ENCODE data around the gene APOBEC3A. TPM values are rescaled to one million over a fixed set of nuclear protein-coding genes. Genes with fewer than 3 reads are reported as not detected.

The APOBEC3A gene
- total RNA-seq, 1 donor from 2014 or later: not detected

DNA sequence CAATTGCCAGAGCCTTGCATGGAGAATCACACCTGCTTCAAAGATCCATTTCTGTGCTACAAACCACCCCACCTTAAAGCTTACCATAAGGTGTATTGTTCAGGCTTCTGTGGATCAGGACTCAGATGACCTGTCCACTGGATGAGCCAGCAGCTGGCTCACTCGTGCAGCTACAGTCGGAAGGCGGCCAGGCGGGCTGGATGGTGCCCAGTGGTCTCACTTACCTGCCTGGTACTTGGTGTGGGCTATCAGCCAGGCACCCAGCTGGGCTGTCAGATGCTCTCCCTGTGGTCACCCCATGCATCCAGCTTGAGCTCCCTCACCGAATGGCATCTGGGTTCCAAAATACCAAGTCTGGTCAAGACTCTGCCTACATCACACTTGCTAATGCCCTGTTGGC, 13.8 kb downstream of the APOBEC3A start:
- Mint-ChIP-seq H3K27ac (ENCODE audit: unreplicated experiment) (no peak overlapping the region), H3K27me3 (ENCODE audit: unreplicated experiment) (peaks cover 8% of the 10 kb centered on the region), H3K9me3 (ENCODE audit: unreplicated experiment) (no peaks in the 10 kb centered on the region), H3K4me3 (ENCODE audit: unreplicated experiment) (no peak overlapping the region), H3K36me3 (ENCODE audit: low read depth, unreplicated experiment) (no peaks in the 10 kb centered on the region), H3K4me1 (ENCODE audit: unreplicated experiment) (peaks cover 3% of the 10 kb centered on the region)
- TF ChIP-seq, protein P1, sequence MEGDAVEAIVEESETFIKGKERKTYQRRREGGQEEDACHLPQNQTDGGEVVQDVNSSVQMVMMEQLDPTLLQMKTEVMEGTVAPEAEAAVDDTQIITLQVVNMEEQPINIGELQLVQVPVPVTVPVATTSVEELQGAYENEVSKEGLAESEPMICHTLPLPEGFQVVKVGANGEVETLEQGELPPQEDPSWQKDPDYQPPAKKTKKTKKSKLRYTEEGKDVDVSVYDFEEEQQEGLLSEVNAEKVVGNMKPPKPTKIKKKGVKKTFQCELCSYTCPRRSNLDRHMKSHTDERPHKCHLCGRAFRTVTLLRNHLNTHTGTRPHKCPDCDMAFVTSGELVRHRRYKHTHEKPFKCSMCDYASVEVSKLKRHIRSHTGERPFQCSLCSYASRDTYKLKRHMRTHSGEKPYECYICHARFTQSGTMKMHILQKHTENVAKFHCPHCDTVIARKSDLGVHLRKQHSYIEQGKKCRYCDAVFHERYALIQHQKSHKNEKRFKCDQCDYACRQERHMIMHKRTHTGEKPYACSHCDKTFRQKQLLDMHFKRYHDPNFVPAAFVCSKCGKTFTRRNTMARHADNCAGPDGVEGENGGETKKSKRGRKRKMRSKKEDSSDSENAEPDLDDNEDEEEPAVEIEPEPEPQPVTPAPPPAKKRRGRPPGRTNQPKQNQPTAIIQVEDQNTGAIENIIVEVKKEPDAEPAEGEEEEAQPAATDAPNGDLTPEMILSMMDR (IDR thresholded peaks at IDR 0.05; ENCODE audit: unreplicated experiment): no peak
- DNase-seq (ENCODE audit: low spot score): no peak

DNA sequence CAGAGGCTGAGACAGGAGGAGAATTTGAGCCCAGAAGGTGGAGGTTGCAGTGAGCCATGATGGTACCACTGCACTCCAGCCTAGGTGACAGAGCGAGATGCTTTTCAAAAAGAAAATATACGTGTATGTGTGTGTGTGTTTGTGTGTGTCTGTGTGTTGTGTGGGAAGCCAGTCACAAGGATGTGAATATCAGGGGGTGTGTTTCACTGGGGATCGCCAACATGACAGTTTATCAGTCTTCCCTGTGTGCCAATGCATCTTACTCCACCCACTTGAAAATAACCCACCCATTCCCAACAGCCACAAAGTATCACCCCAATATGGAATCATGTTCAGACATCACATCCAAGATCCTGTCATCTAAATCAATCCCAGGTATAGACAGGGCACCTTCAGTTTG, 14.4 kb downstream of the APOBEC3A start:
- Mint-ChIP-seq H3K36me3 (ENCODE audit: low read depth, unreplicated experiment) (no peaks in the 10 kb centered on the region), H3K27me3 (ENCODE audit: unreplicated experiment) (peaks cover 8% of the 10 kb centered on the region), H3K27ac (ENCODE audit: unreplicated experiment) (no peak overlapping the region), H3K9me3 (ENCODE audit: unreplicated experiment) (no peaks in the 10 kb centered on the region), H3K4me3 (ENCODE audit: unreplicated experiment) (no peak overlapping the region), H3K4me1 (ENCODE audit: unreplicated experiment) (peaks cover 3% of the 10 kb centered on the region)
- TF ChIP-seq, protein P1 (IDR thresholded peaks at IDR 0.05; ENCODE audit: unreplicated experiment): no peak
- DNase-seq (ENCODE audit: low spot score): no peak

DNA sequence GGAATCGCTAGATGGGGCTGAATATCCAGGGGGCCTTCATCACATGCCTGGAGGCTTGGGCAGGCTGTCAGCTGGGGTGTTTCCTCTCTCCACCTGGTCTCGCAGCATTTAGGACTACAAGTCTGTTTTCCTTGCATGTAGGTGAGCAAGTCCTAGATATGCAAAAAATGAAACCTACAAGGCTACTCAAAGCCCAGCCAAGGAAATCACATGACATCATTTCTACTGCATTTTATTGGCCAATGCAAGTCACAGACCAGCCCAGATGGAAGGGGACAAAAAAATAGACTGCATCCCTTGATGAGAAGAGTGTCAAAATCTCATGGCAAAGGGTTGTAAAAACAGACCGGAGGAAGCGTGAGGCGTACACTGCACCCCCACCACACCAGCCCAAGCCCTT, 15.1 kb downstream of the APOBEC3A start:
- no peak overlapping the region for H3K27ac Mint-ChIP-seq (ENCODE audit: unreplicated experiment)
- no peak overlapping the region for H3K4me3 Mint-ChIP-seq (ENCODE audit: unreplicated experiment)
- no peak for DNase-seq (ENCODE audit: low spot score)
- H3K4me1 Mint-ChIP-seq (ENCODE audit: unreplicated experiment): peaks cover 3% of the 10 kb centered on the region
- H3K27me3 Mint-ChIP-seq (ENCODE audit: unreplicated experiment): peaks cover 8% of the 10 kb centered on the region
- TF ChIP-seq, protein P1 (IDR thresholded peaks at IDR 0.05; ENCODE audit: unreplicated experiment): no peak
- no peaks in the 10 kb centered on the region for H3K36me3 Mint-ChIP-seq (ENCODE audit: low read depth, unreplicated experiment)
- no peaks in the 10 kb centered on the region for H3K9me3 Mint-ChIP-seq (ENCODE audit: unreplicated experiment)

DNA sequence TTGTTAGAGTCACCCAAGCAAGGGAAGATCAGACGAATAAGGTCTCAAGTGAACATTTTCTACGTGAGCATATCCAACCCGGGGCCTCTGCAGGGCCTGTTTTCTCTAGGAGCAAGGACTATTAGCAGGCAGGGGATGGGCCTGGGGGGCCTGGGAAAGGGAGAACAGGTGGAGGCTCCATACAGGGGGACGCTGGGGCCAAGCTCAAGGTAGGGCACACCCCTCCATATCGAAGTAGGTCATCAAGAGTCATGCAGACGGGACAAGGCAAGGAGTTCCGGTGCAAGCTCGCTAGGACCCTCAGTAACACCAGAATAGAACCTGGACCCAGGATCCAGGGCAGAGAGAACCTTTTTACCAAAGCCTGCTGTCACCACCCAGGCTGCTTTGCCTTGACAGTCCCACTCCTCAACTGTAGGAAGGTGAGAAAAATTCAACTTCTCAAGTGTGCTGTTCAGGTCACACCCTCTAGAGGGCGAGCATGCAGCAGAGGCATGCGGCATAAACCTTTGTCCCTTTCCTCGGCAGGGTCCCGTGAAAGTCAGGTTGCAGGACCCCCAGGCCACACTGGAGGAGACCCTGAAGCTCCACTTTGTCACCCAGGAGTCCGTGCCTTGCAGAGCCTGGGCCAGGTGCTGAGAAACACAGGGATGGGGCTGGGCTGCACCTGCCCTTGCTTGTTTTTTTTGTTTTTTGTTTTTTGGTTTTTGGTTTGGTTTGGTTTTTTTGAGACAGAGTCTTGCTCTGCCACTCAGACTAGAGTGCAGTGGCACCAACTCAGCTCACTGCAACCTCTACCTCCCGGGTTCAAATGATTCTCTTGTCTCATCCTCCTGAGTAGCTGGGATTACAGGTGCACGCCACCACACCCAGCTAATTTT, 16.1 kb downstream of the APOBEC3A start:
- Mint-ChIP-seq H3K9me3 (ENCODE audit: unreplicated experiment) (no peaks in the 10 kb centered on the region), H3K4me3 (ENCODE audit: unreplicated experiment) (no peak overlapping the region), H3K27me3 (ENCODE audit: unreplicated experiment) (peaks cover 8% of the 10 kb centered on the region), H3K4me1 (ENCODE audit: unreplicated experiment) (peaks cover 3% of the 10 kb centered on the region), H3K36me3 (ENCODE audit: low read depth, unreplicated experiment) (no peaks in the 10 kb centered on the region), H3K27ac (ENCODE audit: unreplicated experiment) (no peak overlapping the region)
- TF ChIP-seq, protein P1 (IDR thresholded peaks at IDR 0.05; ENCODE audit: unreplicated experiment): peak; percentile 92
- peak; percentile 67 for DNase-seq (ENCODE audit: low spot score)

DNA sequence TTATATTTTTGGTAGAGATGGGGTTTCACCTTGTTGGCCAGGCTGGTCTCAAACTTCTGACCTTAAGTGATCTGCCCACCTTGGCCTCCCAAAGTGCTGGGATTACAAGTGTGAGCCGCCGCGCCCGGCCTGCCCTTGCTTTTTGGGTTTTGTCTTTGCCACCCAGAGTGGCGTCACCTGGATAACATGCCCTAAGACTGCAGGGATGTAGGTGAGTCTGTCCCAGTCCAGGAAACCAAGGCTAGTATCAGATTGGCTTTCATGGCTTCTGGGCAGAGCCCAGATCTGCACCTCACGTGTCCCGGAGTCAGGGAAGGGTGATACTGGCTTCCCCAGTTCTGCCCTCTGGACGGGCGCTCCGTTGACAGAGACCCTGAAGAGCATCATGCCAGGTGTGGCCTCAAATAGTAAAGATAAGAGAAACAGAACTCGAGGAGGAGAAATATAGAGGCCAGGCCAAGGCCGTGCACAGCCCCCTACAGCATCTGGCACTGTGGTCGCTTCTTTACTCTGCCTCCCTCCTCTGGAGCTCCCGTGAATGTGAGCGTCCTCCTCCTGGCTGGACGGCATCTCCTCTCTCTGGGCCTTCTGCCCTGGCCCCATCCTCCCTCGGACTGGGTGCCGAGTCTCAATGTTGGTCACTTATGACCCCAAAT, 16.9 kb downstream of the APOBEC3A start:
- H3K9me3 Mint-ChIP-seq (ENCODE audit: unreplicated experiment): no peaks in the 10 kb centered on the region
- H3K36me3 Mint-ChIP-seq (ENCODE audit: low read depth, unreplicated experiment): no peaks in the 10 kb centered on the region
- peaks cover 8% of the 10 kb centered on the region for H3K27me3 Mint-ChIP-seq (ENCODE audit: unreplicated experiment)
- H3K4me3 Mint-ChIP-seq (ENCODE audit: unreplicated experiment): no peak overlapping the region
- TF ChIP-seq, protein P1 (IDR thresholded peaks at IDR 0.05; ENCODE audit: unreplicated experiment): no peak
- H3K4me1 Mint-ChIP-seq (ENCODE audit: unreplicated experiment): no peaks in the 10 kb centered on the region
- no peak overlapping the region for H3K27ac Mint-ChIP-seq (ENCODE audit: unreplicated experiment)
- DNase-seq (ENCODE audit: low spot score): no peak

Data from endothelial cell (in vitro differentiated cells).